GM11168 (cell line): ENCODE results near the gene FLYWCH1.

Experiments used
- in situ Hi-C: fragments of 300-500 bp; cut with MboI; formaldehyde crosslinking; loops from one replicate; pipeline ENCODE4 v1.12.0; 2022; ENCODE audit warnings: low sequenced_read_pairs; ENCODE audit not compliant: unreplicated experiment

Gene FLYWCH1

GRCh38 chr16:2948807-2949704, 37.3 kb downstream of the FLYWCH1 start:
- in situ Hi-C loops = no loop called here

- in situ Hi-C loops = no loop called here
These were observed 38.1 kb downstream of the FLYWCH1 start for GRCh38 chr16:2949705-2950352.

- in situ Hi-C loops = no loop called here
These were observed 38.6 kb downstream of the FLYWCH1 start for GRCh38 chr16:2950353-2950724.

GRCh38 chr16:2950773-2951172, 39.0 kb downstream of the FLYWCH1 start:
- in situ Hi-C loops = no loop called here

- in situ Hi-C loops = no loop called here
These were observed 40.9 kb downstream of the FLYWCH1 start for GRCh38 chr16:2952679-2953078.

- in situ Hi-C loops = no loop called here
These were observed 42.2 kb downstream of the FLYWCH1 start for GRCh38 chr16:2953706-2954627.

GRCh38 chr16:2954656-2955381, 43.1 kb downstream of the FLYWCH1 start:
- in situ Hi-C loops = no loop called here

GRCh38 chr16:2955438-2955778, 43.7 kb downstream of the FLYWCH1 start:
- in situ Hi-C loops = no loop called here

GRCh38 chr16:2955779-2956578, 44.2 kb downstream of the FLYWCH1 start:
- in situ Hi-C loops = no loop called here

- in situ Hi-C loops = no loop called here
These were observed 44.8 kb downstream of the FLYWCH1 start for GRCh38 chr16:2956579-2956956.

GRCh38 chr16:2959206-2959605, 47.5 kb downstream of the FLYWCH1 start:
- in situ Hi-C loops = no loop called here

- in situ Hi-C loops = no loop called here
These were observed 48.7 kb downstream of the FLYWCH1 start for GRCh38 chr16:2960183-2961010.

GRCh38 chr16:2962334-2963073, 50.8 kb downstream of the FLYWCH1 start:
- in situ Hi-C loops = no loop called here

GRCh38 chr16:2963074-2963722, 51.5 kb downstream of the FLYWCH1 start:
- in situ Hi-C loops = no loop called here

- in situ Hi-C loops = no loop called here
These were observed 52.2 kb downstream of the FLYWCH1 start, which contains the start of gene KREMEN2 for GRCh38 chr16:2963723-2964474. Gene KREMEN2 (plus strand): TSS chr16:2964275. CDS start chr16:2964521, 246 bp downstream.

- in situ Hi-C loops = no loop called here
These were observed 53.0 kb downstream of the FLYWCH1 start for GRCh38 chr16:2964475-2965336.
